IMR-90 (cell line): ENCODE results near the gene HOXD13.

Experiments
- BHLHE40 ChIP-seq: fragments of 150-350 bp; IDR thresholded peaks from 2 replicates; pipeline ENCODE4 v1.6.1; 2016; ENCODE audit warnings: mild to moderate bottlenecking, low read depth, low read length
- CEBPB ChIP-seq: IDR thresholded peaks from 2 replicates; pipeline ENCODE4 v1.6.1; 2012; ENCODE audit warnings: low read depth, low read length, improper control_type of control experiment
- CHD1 ChIP-seq: IDR thresholded peaks from 2 replicates; pipeline ENCODE4 v1.6.1; 2012; ENCODE audit warnings: low read depth, low read length, improper control_type of control experiment
- CTCF ChIP-seq: conservative IDR thresholded peaks from 2 replicates; pipeline ENCODE4 v1.5.1; 2012; ENCODE audit warnings: mild to moderate bottlenecking, low read depth, low read length, improper control_type of control experiment
- ELK1 ChIP-seq: fragments of 150-350 bp; IDR thresholded peaks from 2 replicates; pipeline ENCODE4 v1.6.1; 2016; ENCODE audit warnings: low read depth, mild to moderate bottlenecking, low read length, moderate library complexity, borderline replicate concordance
- FOS ChIP-seq: fragments of 150-350 bp; IDR thresholded peaks from 2 replicates; pipeline ENCODE4 v1.6.1; 2016; ENCODE audit warnings: low read depth, low read length
- MAFK ChIP-seq: IDR thresholded peaks from 2 replicates; pipeline ENCODE4 v1.6.1; 2012; ENCODE audit warnings: low read depth, low read length, improper control_type of control experiment
- MAZ ChIP-seq: IDR thresholded peaks from 2 replicates; pipeline ENCODE4 v1.6.1; 2012; ENCODE audit warnings: low read depth, mild to moderate bottlenecking, low read length, improper control_type of control experiment, moderate library complexity, borderline replicate concordance
- MXI1 ChIP-seq: IDR thresholded peaks from 2 replicates; pipeline ENCODE4 v1.6.1; 2012; ENCODE audit warnings: low read depth, mild to moderate bottlenecking, low read length, moderate library complexity, borderline replicate concordance
- POLR2A ChIP-seq: IDR thresholded peaks from 2 replicates; pipeline ENCODE4 v1.6.1; 2012; ENCODE audit warnings: mild to moderate bottlenecking, low read depth, low read length
- RAD21 ChIP-seq: IDR thresholded peaks from 2 replicates; pipeline ENCODE4 v1.6.1; 2012; ENCODE audit warnings: low read length, improper control_type of control experiment
- RFX5 ChIP-seq: IDR thresholded peaks from 2 replicates; pipeline ENCODE4 v1.8.0; 2012; ENCODE audit warnings: low read depth, mild to moderate bottlenecking, low read length, moderate library complexity
- SMC3 ChIP-seq: fragments of 150-350 bp; IDR thresholded peaks from 2 replicates; pipeline ENCODE4 v1.6.1; 2016; ENCODE audit warnings: low read depth, mild to moderate bottlenecking, antibody characterized with exemption, low read length, moderate library complexity
- USF2 ChIP-seq: fragments of 150-350 bp; IDR thresholded peaks from 2 replicates; pipeline ENCODE4 v1.6.1; 2017; ENCODE audit warnings: mild to moderate bottlenecking, antibody characterized with exemption, low read length, low read depth

GRCh38 chr2:176132205-176133171 is 40.0 kb downstream of the HOXD13 start:
- TF ChIP-seq CEBPB: no peak
- no peak for TF ChIP-seq MAFK
- TF ChIP-seq CTCF: no peak
- TF ChIP-seq POLR2A: no peak
- no peak for TF ChIP-seq SMC3
- TF ChIP-seq RFX5: no peak
- no peak for TF ChIP-seq CHD1
- TF ChIP-seq RAD21: no peak
- TF ChIP-seq MAZ: no peak
- TF ChIP-seq ELK1: no peak
- no peak for TF ChIP-seq FOS
- TF ChIP-seq BHLHE40: no peak
- TF ChIP-seq USF2: no peak
- no peak for TF ChIP-seq MXI1
